Activated T-cell treated with anti-CD3 and anti-CD28 coated beads for 1 hour (primary cell): ENCODE results near the gene ARPP21.

Source experiments
- DNase-seq: peaks from one replicate; pipeline ENCODE4 v3.0.0-alpha.2; 2020; ENCODE audit warnings: low read depth

Gene ARPP21

DNA sequence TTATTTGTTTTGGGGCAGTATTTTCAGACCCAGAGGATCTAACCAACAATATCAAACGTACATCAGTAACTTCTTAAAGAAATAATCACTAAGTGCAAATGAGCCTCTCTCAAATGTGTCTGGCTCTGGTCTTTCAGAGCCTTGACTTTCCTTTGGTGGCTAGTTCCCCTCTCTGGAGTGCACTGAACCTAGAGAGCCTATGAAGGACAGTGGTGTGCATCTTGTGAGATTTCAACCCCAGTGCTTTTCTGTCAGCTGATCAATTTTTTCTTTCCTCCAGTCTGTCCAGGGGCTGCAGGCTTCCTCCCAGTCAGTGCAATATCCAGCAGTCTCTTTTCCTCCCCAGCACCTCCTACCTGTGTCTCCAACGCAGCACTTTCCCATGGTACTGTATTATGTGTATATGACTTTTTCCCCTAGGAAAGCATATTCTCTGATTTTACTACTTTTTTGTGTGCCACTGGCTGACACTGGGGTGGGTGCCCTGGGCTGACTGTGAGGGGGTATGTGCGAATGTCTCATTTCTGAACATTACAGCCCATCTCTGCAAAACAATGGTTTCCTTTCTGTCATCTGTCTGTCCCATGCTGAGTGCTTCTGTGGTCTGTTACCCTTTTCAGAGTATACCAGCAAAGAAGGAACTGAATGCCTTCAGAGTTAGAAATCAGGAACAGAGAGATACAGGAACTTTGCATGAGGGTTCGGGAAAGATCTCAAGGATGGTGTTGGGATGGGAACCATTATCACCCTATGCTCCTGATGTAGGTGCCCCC lies 98.8 kb downstream of the ARPP21 start:
- DNase-seq, result no peak

DNA sequence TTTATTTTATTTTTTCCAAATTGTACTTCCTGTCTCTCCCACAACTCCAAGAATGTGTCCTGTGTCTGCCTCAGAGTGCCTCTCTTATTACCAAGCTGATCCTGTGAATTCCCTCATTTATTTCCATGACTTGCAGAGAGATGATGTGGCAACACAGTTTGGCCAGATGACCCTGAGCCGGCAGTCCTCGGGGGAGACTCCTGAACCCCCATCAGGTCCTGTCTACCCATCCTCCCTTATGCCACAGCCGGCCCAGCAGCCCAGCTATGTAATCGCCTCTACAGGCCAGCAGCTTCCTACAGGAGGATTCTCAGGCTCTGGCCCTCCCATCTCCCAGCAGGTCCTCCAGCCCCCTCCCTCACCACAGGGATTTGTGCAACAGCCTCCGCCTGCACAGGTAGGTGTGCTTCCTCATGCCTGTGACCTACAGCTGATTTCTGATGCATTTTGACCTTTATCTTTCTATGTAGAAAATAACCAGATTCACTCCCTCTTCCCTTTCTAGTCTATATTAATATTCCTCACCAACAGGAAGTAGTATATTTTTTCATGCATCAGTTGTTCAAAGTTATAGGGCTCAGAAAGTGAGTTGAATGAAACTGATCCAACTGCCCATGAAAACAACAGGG lies 100.0 kb downstream of the ARPP21 start:
- DNase-seq, result no peak

DNA sequence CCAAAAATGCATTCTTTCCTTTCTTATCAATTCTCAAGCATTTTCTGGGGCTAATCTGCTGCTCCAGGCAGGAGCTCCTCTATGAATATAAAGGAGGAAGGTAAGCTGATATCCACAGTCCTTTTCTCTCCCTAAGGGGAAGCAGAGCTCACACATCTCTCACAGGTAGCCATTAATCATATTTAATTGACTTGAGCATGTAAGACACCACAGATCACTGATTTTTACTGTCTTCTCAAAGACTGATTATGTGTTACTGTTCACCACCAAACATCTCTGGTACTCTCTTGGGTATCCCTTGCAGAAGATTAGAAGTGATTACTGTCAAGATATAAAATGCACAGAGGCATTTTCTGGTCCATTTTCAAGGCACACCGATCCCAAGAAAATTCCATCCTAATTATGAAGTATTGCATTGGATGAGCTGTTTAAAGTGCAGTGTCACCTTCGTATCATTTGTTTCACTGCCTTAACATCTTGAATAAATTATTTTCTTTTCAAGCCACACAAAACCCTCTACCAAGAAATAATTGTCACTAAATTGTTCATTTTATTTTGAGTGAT lies 100.7 kb downstream of the ARPP21 start:
- no peak for DNase-seq

DNA sequence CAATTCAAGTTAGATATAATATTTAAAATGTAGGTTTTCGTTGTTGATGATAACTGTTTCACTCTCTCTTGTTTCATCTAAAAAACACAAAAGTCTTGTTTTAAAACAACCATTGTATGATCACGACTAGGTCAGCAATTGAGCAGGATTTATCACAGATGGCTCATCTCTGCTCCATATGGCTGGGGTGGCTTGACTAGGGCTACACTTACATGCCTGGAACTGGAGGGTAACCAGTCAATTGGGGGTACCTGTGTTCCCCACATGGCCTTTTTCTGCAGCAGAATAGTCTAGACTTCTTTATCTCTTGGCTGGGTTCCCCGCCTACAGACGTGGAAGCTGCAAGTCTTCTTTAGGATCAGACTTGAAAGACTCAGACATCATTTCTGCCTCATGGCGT lies 103.9 kb downstream of the ARPP21 start:
- DNase-seq, result no peak

DNA sequence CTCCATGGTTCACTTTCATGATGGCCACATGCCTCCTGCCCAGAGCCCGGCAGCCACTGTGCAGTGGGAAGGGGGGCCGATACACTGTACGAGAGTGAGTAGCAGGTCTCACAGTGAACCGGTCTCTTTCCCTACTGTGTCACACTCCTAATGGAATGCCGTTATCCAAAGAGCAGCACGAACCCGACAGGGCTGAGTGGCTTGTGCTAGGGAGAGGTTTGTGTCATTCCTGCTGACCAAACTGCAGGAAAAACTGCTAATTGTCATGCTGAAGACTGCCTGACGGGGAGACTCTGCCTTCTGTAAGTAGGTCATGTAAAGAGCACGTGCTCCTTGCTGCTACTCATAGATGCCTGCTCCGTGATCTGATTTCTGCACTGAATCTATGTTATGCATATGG lies 105.1 kb downstream of the ARPP21 start:
- DNase-seq, result no peak

DNA sequence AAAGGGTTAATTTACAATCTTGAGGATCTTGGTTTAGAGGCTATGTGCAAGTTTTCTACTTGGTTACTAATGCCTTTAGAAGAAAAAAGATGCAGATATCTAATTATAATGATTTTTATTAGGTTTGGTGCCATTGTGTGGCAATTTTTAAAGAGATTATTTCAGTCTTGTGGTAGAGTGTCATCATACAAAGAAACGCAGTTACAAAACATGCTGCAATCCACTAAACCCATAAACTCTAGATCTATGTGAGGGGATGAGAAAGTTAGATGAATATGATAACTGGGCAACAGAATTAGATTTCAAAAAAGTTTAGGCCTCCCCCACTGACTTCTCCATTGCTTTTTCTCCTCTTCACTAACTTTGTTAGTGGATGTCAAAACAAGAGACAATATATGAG lies 106.0 kb downstream of the ARPP21 start:
- DNase-seq, result no peak

DNA sequence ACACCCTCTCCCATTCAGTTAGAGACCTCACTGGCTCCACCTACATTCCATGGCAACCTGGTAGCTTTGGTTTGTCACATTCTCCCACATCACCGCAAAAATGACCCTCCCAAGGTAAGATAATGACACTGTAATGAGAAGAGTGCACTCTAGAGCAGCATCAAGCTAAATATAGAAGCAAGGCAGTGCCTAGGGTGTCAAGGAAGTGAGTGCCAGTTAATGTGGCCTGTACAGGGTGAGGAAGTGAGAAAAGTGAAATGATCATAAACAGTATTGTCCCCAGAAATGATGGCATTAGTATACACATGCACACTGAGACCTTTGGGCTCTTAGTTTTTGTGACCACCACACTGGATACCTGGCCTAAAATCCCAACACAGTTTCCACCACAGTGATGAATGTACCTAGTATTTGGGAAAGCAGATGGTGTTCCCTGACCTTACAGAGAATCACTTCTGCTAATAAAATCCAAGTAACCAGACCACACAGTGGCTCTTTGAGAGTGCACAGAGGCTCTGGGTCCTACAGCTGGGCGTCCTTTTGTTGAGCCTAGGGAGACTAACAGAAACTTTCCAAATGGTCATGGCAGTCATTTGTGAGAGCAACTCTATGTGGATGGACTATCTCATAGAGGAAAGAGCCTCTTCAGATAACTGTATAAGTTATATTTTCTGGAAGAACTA lies 106.6 kb downstream of the ARPP21 start:
- no peak for DNase-seq

DNA sequence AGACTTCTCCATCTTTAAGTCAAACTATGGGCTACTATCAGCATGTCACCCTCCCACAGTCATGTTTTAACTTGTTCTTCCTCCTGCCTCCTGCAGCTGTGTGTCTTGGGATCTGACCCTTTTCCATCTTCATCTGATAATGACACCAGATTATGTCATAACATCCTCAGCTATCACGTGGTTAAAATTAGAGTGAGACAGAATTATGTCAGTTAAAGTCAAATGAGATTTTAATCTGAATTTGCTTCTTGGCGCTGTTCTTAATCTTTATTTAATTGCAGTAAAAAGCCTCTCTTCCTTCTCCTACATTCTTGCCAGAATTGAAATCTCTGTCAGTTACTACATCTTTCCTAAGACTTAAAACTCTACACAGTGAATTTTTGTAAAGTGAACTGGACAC lies 107.2 kb downstream of the ARPP21 start:
- no peak for DNase-seq

DNA sequence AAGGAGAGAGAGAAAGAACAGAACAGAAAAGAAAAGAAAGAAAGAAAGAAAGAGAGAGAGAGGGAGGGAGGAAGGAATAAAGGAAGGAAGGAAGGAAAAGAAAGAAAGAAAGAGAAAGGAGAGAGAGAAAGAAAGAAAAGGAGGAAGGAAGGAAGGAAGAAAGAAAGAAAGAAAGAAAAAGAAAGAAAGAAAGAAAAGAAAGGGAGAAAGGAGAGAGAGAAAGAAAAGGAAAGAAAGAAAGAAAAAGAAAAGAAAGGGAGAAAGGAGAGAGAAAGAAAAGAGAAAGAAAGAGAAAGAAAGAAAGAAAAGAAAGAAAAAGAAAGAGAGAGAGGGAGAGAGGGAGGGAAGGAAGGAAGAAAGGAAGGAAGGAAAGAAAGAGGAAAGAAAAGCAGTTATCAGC lies 108.8 kb downstream of the ARPP21 start:
- DNase-seq, result no peak

DNA sequence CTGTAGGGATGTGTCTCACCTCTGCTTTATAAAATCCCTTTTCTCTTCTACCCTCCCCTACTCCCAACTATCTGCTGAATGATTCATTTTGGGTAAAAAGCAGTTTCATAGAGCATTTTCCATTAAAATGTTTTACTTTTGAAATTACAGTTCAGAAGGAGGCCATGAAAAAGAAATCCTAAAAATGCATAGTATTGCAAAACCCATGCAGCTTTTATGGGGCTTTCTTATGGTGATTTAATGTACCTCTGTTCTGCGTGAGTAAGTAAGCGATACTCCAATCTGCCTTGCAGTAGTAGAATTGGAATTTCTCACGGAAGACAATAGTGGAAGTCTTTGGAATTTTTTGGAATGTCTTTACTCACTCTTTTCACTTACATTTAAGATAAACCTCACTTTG lies 111.9 kb downstream of the ARPP21 start:
- DNase-seq, result no peak

DNA sequence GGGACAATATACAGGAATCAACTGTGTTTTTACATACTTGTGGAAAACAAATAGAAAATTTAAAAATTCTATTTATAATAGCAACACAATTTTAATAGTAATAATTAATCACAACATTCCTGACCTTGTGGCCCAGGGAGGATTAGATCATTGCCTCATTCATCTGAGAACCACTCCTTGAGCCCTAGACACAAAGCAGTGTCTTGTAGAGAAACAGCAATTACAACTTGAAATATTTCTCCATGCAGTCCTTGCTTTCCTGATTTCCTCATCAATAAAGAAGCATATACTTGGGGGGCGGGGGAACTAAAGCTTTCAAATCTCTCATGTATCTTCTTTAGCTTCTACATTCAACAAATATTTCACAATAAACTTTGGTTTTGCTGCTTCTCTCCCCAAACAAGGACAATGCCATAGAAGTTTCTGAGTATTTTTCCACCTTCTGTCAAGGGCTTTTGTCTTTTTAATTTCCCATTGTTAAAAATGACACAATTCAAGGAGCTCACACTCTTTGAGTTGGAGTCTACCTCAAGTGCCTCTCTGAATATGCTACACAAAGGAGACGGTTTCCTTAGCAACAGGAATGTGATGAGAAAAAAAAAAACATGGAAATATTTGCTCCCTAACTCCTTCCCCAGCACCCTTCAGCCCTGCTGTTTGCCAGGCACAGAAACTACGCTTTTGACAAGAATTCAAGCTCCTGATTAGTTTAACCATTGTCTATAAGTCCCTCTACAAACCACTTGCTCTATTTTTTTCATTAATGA lies 118.8 kb downstream of the ARPP21 start:
- no peak for DNase-seq

DNA sequence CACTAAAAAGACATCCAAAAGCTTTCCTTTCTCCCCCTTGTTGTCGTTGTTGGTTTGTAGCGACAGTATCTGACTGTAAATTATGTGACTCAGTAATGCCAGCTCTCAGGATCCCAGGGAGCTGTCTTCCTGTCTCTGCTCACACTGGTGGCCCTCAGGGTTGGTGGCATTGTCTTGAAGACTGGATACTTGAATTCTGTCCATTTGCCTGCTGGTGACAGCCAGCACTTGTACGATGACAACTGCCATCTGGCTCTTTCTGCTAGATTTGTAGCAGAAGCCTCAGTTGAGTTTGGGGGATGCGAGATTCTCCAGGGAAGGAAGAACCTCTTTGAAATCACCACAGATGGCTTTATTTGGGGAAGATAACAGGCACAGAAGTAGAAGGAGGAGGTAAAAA lies 120.8 kb downstream of the ARPP21 start:
- DNase-seq, result no peak

DNA sequence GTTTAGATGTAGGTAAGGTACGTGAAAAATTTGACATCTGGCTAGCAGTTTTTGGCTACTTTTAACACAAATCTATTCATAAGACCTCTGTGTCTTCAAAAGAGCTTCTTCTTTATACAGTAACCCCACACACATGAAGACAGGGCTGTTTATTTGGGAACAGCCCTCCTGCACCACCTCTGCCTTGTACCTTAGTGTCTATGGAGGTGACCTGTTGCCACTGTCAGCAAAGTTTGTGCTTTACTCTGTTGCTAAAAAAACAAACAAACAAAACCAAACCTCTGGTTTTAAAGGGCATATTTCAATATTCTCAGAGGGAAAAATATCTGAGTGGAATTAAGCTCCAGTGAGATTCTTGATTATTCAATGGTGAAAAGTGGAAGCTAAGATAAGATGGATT lies 122.0 kb downstream of the ARPP21 start:
- DNase-seq, result no peak

DNA sequence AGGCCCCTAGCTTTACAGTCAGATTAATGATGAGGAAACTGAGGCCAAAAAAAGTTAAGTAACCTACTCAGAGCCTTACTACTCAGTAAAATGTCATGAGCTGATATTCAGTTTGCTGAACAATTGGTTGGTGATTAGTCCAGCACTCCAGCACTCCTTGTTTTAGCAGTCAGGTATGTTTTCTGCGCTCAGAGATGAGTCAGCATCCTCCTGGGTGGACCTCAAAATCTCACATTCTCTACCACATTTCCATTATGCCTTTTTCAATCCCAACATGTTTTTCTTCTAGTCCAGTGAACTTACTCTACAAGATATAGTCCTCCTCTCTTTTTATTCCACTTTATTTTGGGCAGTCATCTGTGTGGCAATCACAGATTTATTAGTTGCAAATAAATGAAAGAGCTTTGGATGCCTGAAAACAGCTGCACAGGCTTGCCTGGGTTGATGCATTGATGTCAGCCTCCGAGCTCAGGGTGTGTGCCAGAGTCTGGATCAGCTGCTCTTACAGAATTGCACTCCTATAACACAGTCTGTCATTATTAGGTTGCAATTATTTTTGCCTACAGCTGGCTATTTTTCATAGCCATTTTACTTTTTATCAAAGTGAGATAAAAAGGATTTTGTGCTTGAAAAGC lies 133.2 kb downstream of the ARPP21 start:
- no peak for DNase-seq

DNA sequence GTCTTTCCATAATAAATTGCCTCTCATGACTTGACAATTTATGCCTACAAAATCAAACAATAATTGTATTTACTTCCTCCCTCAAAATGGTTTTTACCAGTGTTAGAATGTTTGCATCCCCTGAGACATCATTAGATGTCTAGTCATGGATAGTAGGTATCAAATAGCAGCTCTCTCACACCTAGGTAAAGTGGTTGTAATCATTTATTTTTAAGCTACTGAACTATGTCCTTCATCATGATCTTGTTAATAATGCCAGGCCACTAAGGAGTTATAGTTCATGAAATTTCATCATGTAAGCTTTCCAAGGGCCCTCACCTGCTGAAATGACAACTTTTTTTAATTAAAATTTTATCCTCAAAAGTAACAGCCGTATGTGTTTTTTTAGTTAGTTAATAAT lies 134.1 kb downstream of the ARPP21 start:
- DNase-seq, result no peak

DNA sequence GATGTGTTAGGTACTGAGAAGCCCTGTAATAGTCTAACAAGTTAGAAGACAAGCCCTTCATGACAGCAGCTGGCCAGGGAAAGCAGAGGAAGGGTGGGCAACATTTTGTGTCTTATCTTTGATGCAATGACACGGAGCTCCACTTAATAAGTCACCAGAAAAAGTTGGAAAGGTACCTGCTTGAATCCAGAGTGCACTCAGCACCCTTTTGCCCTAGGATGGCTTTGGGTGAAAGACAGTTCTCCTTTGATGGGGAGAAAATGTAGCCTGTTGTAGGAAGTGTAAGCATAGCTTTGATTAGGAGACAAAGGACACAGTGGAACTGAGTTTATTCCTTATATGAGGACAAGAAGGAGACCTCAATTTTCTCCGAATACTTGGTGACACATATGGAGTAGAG lies 137.0 kb downstream of the ARPP21 start:
- no peak for DNase-seq

DNA sequence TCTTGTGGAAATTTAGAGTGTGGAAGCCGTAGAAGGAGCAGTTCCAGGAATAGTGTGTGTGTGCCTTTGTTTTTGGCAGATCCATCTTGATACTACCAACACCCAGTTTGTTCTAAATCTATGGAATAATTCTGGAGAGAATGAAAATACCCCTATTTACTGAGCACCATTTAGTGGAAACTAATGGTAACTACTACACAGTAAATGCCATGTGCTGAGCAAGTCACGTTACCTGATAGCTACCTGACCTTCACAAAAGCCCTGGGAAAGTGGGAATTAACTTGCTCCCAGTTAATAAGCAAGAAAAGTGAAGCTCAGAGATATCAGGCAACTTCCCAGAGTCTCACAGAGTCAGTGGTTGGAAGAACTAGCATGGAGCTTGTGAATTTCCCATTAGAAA lies 137.7 kb downstream of the ARPP21 start:
- no peak for DNase-seq

DNA sequence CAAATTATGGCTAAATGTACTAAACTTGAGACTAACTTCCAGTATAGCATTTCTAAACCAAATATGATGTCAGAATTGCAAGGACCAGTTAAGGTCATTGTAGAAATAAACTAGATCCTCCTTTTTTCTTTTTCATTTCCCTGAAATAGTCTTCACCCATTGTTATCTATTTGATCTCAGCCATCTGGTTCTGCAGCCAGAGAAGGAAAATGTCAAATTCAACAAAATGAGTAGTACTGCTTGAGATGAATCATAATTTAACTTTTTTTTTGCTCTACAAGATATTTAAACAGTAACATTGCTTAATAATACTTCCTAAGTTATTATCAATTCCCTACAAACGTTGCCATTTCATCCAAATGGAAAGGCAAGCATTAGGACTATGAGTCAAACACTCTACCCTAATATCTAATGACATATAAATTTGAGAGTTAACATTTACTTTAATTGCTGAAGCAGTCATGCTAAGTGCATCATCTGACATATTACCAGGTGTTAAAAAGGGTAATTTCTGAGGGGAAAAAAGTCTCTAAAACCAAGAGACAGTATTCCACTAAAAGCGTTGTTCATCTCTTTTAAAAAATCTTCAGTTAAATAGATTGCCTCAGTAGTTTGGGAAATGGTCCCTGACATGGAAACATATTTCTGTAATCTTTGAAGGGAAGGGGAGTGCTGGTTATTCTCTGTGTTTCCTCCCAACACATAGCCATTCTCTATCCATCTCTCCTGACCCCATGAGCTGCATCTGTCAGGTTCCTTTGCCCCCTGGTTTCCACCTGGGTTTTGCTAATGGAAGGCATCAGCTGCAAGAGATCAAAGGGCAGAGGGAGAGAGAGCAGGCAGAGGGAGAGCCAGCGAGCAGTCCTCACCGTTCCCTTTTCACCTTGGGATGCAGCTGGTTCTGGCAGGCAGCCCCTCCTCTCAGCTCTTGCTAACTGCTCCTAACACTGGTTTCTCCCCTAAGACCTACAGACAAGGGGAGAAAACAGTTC lies 138.5 kb downstream of the ARPP21 start:
- DNase-seq, result no peak

DNA sequence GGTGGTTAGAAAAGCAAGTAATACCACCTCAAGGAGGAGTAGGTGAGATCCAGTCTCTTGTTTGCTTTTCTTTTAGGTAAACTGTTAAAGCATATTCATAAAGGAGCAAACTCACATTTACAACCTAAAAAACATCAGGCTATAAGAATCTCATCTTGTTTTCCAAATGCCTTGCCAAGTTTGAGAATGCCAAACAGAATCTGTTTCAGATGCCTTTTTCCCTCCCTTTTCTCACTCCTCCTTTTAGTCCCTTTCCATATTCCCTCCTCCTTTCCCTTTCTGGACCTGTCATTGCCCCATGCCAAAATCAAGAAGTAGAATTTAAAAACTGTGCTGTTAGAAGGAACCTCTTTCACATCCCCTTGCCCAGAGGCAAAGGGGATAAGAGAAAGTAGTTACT lies 140.3 kb downstream of the ARPP21 start:
- DNase-seq, result no peak

DNA sequence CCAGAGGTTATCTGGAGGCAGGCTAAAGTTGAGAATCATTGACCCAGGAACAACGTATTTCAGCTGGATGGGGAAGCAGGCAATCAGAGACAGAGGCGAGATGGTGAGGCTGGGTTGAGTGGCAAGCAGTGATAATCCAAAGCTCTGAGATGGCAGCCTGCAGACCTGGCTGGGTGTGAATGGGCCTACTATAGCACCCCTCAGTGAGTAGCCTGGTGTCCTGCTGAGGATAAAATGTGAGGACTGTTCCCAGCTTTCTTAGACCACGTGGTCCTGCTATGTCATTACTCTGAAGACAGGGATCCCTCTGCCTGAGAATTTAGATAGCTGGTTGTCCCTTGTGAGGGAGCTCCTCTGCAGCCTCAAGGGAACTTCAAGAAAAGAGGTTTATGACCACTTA lies 141.5 kb downstream of the ARPP21 start:
- no peak for DNase-seq

DNA sequence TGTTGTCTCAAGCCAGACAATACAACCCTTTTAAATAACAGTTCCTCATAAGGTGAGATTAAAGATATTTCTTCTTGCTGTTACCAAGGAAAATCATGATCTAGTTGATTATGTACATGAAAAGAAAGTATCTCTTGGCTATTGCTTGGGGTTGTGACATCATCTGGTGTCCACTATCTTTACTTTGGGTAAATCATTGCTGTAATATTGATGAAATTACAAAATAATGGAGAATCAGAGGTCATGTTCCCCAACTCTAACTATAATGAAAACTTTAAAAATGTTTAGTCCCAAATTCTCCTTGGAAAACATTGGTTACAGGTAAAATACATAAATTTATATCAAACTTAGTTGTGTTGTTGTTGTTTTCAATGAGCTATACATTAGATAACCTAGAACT lies 142.2 kb downstream of the ARPP21 start:
- no peak for DNase-seq
